IMR-90 (cell line): ENCODE data around the gene CLEC10A.

Source experiments
- BHLHE40 ChIP-seq: fragments of 150-350 bp; IDR thresholded peaks from 2 replicates; pipeline ENCODE4 v1.6.1; 2016; ENCODE audit warnings: mild to moderate bottlenecking, low read depth, low read length
- CHD1 ChIP-seq: IDR thresholded peaks from 2 replicates; pipeline ENCODE4 v1.6.1; 2012; ENCODE audit warnings: low read depth, low read length, improper control_type of control experiment
- ELK1 ChIP-seq: fragments of 150-350 bp; IDR thresholded peaks from 2 replicates; pipeline ENCODE4 v1.6.1; 2016; ENCODE audit warnings: low read depth, mild to moderate bottlenecking, low read length, moderate library complexity, borderline replicate concordance
- FOS ChIP-seq: fragments of 150-350 bp; IDR thresholded peaks from 2 replicates; pipeline ENCODE4 v1.6.1; 2016; ENCODE audit warnings: low read depth, low read length
- POLR2A ChIP-seq: IDR thresholded peaks from 2 replicates; pipeline ENCODE4 v1.6.1; 2012; ENCODE audit warnings: mild to moderate bottlenecking, low read depth, low read length
- RCOR1 ChIP-seq: IDR thresholded peaks from 2 replicates; pipeline ENCODE4 v1.6.1; 2012; ENCODE audit warnings: mild to moderate bottlenecking, low read length, improper control_type of control experiment; ENCODE audit not compliant: insufficient replicate concordance
- RFX5 ChIP-seq: IDR thresholded peaks from 2 replicates; pipeline ENCODE4 v1.8.0; 2012; ENCODE audit warnings: low read depth, mild to moderate bottlenecking, low read length, moderate library complexity
- SMC3 ChIP-seq: fragments of 150-350 bp; IDR thresholded peaks from 2 replicates; pipeline ENCODE4 v1.6.1; 2016; ENCODE audit warnings: low read depth, mild to moderate bottlenecking, antibody characterized with exemption, low read length, moderate library complexity
- USF2 ChIP-seq: fragments of 150-350 bp; IDR thresholded peaks from 2 replicates; pipeline ENCODE4 v1.6.1; 2017; ENCODE audit warnings: mild to moderate bottlenecking, antibody characterized with exemption, low read length, low read depth
- TF ChIP-seq, protein P1 (sequence below): conservative IDR thresholded peaks from 2 replicates; pipeline ENCODE4 v1.5.1; 2012; ENCODE audit warnings: mild to moderate bottlenecking, low read depth, low read length, improper control_type of control experiment

- no peak for TF ChIP-seq POLR2A
- no peak for TF ChIP-seq CHD1
- TF ChIP-seq, protein P1, sequence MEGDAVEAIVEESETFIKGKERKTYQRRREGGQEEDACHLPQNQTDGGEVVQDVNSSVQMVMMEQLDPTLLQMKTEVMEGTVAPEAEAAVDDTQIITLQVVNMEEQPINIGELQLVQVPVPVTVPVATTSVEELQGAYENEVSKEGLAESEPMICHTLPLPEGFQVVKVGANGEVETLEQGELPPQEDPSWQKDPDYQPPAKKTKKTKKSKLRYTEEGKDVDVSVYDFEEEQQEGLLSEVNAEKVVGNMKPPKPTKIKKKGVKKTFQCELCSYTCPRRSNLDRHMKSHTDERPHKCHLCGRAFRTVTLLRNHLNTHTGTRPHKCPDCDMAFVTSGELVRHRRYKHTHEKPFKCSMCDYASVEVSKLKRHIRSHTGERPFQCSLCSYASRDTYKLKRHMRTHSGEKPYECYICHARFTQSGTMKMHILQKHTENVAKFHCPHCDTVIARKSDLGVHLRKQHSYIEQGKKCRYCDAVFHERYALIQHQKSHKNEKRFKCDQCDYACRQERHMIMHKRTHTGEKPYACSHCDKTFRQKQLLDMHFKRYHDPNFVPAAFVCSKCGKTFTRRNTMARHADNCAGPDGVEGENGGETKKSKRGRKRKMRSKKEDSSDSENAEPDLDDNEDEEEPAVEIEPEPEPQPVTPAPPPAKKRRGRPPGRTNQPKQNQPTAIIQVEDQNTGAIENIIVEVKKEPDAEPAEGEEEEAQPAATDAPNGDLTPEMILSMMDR: no peak
- TF ChIP-seq SMC3: no peak
- TF ChIP-seq BHLHE40: no peak
- TF ChIP-seq RFX5: no peak
- TF ChIP-seq FOS: no peak
- TF ChIP-seq RCOR1: no peak
- no peak for TF ChIP-seq ELK1
- no peak for TF ChIP-seq USF2
Measured at GRCh38 chr17:7029659-7030058, 50.4 kb downstream of the CLEC10A start.
